Measurements from ENCODE around the gene PARP15. TPM values are rescaled to one million over a fixed set of nuclear protein-coding genes. Genes with fewer than 3 reads are reported as not detected.

PARP15 gene
- total RNA-seq, 1 experiment from 2014 or later: 0.07 TPM

DNA sequence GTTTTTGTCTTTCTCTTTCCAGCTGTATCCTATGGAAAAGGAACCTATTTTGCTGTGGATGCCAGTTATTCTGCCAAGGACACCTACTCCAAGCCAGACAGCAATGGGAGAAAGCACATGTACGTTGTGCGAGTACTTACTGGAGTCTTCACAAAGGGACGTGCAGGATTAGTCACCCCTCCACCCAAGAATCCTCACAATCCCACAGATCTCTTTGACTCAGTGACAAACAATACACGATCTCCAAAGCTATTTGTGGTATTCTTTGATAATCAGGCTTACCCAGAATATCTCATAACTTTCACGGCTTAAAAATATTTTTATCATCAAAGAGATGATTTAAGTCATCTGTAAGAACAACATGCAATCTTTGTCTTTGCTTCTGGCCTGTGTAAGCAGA is 58.3 kb downstream of the PARP15 start:
- Mint-ChIP-seq H3K9me3 (ENCODE audit: unreplicated experiment) (no peaks in the 10 kb centered on the region), H3K4me1 (ENCODE audit: low read depth, unreplicated experiment) (no peaks in the 10 kb centered on the region), H3K27me3 (ENCODE audit: insufficient read depth, unreplicated experiment) (no peaks in the 10 kb centered on the region), H3K36me3 (ENCODE audit: insufficient read depth, unreplicated experiment) (no peaks in the 10 kb centered on the region), H3K4me3 (ENCODE audit: unreplicated experiment) (no peak overlapping the region), H3K27ac (ENCODE audit: unreplicated experiment) (no peak overlapping the region)
- ChIA-PET POLR2A (no interaction called here), CTCF (no interaction called here)
- Histone ChIP-seq H3K36me3 (ENCODE audit: control insufficient read depth, insufficient read depth, low read length) (no peaks in the 10 kb centered on the region), H3K4me3 (ENCODE audit: low read depth, low read length) (no peak overlapping the region), H3K4me1 (no peaks in the 10 kb centered on the region), H3K9me3 (no peaks in the 10 kb centered on the region), H3K27me3 (replicated peaks; ENCODE audit: control insufficient read depth, insufficient read depth, low read length) (no peaks in the 10 kb centered on the region)
- TF ChIP-seq CTCF (IDR thresholded peaks at IDR 0.05; ENCODE audit: insufficient read depth in 1 of 2, low read depth in 1 of 2, low read length in 1 of 2, severe bottlenecking in 1 of 2, unreplicated experiment in 1 of 2): no peak
- intact Hi-C loops (cut with micrococcal nuclease; ENCODE audit: unreplicated experiment): no loop called here
- no peak for DNase-seq
- no TSS peak for BruUV-seq (replicated peaks)

DNA sequence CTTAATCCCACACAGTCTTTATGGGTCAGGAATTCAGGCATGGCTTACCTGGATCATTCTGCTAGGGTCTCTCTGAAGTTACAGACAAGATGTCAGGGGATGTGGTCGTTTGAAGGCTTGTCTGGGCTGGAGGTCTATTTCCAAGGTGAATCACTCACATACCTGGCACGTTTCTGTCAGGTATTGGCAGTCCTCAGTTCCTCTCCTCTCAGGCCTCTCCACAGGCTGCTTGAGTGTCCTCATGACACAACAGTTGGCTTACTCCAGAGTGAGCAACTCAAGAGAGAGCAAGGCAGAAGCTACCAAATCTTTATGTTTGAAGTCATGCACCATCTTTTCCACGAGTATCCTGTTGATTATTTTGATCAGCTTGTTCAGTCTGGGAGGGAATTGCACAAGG is 59.2 kb downstream of the PARP15 start:
- Mint-ChIP-seq H3K4me1 (ENCODE audit: low read depth, unreplicated experiment) (no peaks in the 10 kb centered on the region), H3K27ac (ENCODE audit: unreplicated experiment) (no peak overlapping the region), H3K27me3 (ENCODE audit: insufficient read depth, unreplicated experiment) (no peaks in the 10 kb centered on the region), H3K4me3 (ENCODE audit: unreplicated experiment) (no peak overlapping the region), H3K9me3 (ENCODE audit: unreplicated experiment) (no peaks in the 10 kb centered on the region), H3K36me3 (ENCODE audit: insufficient read depth, unreplicated experiment) (no peaks in the 10 kb centered on the region)
- no peak for DNase-seq
- Histone ChIP-seq H3K4me1 (no peaks in the 10 kb centered on the region), H3K4me3 (ENCODE audit: low read depth, low read length) (no peak overlapping the region), H3K9me3 (no peaks in the 10 kb centered on the region), H3K27me3 (replicated peaks; ENCODE audit: control insufficient read depth, insufficient read depth, low read length) (no peaks in the 10 kb centered on the region), H3K36me3 (ENCODE audit: control insufficient read depth, insufficient read depth, low read length) (no peaks in the 10 kb centered on the region)
- intact Hi-C loops (cut with micrococcal nuclease; ENCODE audit: unreplicated experiment): no loop called here
- no peak for TF ChIP-seq CTCF (IDR thresholded peaks at IDR 0.05; ENCODE audit: insufficient read depth in 1 of 2, low read depth in 1 of 2, low read length in 1 of 2, severe bottlenecking in 1 of 2, unreplicated experiment in 1 of 2)
- ChIA-PET POLR2A (no interaction called here), CTCF (no interaction called here)
- BruUV-seq (replicated peaks): no TSS peak

DNA sequence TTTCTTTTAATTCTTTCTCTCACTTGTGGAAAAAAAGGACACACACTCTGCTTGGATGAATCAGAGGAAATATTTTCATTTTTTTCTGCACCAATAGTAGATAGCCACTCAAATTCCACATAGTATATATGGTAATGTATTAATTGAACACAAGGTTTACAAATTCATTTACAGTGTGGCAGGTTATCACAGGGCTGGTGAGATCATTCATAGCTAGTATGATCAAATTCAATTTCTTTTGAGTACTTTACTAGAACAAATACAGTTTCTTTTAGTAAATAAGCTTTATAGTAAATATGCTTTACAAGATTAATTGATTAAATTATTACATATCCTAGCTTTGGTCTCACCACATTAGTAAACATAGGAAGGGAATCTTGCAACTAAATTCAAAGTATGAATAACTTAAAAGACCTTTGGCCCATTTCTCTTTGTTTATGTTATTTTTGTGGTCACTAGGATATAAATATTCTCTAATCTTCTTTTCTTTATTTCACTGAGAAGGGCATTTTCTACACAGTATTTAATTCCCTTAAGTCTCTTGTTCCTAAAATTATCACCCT is 63.1 kb downstream of the PARP15 start:
- BruUV-seq (replicated peaks): no TSS peak
- H3K4me3 ChIP-seq (ENCODE audit: low read depth, low read length): no peak overlapping the region
- no peaks in the 10 kb centered on the region for H3K36me3 ChIP-seq (ENCODE audit: control insufficient read depth, insufficient read depth, low read length)
- no peaks in the 10 kb centered on the region for H3K4me1 ChIP-seq
- H3K27me3 Mint-ChIP-seq (ENCODE audit: insufficient read depth, unreplicated experiment): no peaks in the 10 kb centered on the region
- H3K9me3 Mint-ChIP-seq (ENCODE audit: unreplicated experiment): no peaks in the 10 kb centered on the region
- H3K27ac Mint-ChIP-seq (ENCODE audit: unreplicated experiment): no peak overlapping the region
- no peaks in the 10 kb centered on the region for H3K27me3 ChIP-seq (replicated peaks; ENCODE audit: control insufficient read depth, insufficient read depth, low read length)
- no peak overlapping the region for H3K4me3 Mint-ChIP-seq (ENCODE audit: unreplicated experiment)
- ChIA-PET CTCF (no interaction called here), POLR2A (no interaction called here)
- no peaks in the 10 kb centered on the region for H3K9me3 ChIP-seq
- H3K36me3 Mint-ChIP-seq (ENCODE audit: insufficient read depth, unreplicated experiment): no peaks in the 10 kb centered on the region
- DNase-seq: no peak
- intact Hi-C loops (cut with micrococcal nuclease; ENCODE audit: unreplicated experiment): no loop called here
- no peak for TF ChIP-seq CTCF (IDR thresholded peaks at IDR 0.05; ENCODE audit: insufficient read depth in 1 of 2, low read depth in 1 of 2, low read length in 1 of 2, severe bottlenecking in 1 of 2, unreplicated experiment in 1 of 2)
- no peaks in the 10 kb centered on the region for H3K4me1 Mint-ChIP-seq (ENCODE audit: low read depth, unreplicated experiment)
